Measurements from ENCODE around the gene GALNT1. TPM values are rescaled to one million over a fixed set of nuclear protein-coding genes. Genes with fewer than 3 reads are reported as not detected.

GALNT1 gene
- total and polyA plus RNA-seq, 10 of the 15 experiments (the other 5 are each of a cell fraction or from before 2014, with no cell fraction given), result 8.0 to 53.7 (median 29.9) TPM

GRCh38 chr18:35633761-35634160, 52.2 kb downstream of the GALNT1 start:
- intact Hi-C loops (cut with micrococcal nuclease; ENCODE audit: unreplicated experiment) (no loop called here), in situ Hi-C loops (cut with MboI) (no loop called here)
- ChIA-PET CTCF (no interaction called here), SMC1A (ENCODE audit: uncharacterized antibody, unreplicated experiment) (no interaction called here), POLR2A (no interaction called here), RAD21 (ENCODE audit: unreplicated experiment) (no interaction called here)
- no peak overlapping the region for H3K4me2 ChIP-seq (ENCODE audit: control insufficient read depth, insufficient read depth)
- no peaks in the 10 kb centered on the region for H4K20me1 ChIP-seq (ENCODE audit: control insufficient read depth, insufficient read depth)
- no peak overlapping the region for H3K27ac ChIP-seq (ENCODE audit: control insufficient read depth, insufficient read depth)
- ATAC-seq, result no peak
- DNase-seq (ENCODE audit: low read depth, low spot score), result no peak
- no peak overlapping the region for H3K9ac ChIP-seq (ENCODE audit: control insufficient read depth, insufficient read depth, low read length)
- FAIRE-seq, result no peak
- H2AFZ ChIP-seq (ENCODE audit: control insufficient read depth, low read depth, low read length), result no peak overlapping the region
- H3K4me3 ChIP-seq, result no peak overlapping the region
- no peaks in the 10 kb centered on the region for H3K27me3 ChIP-seq (replicated peaks in 1 of 2; ENCODE audit: control insufficient read depth in 2 of 2, insufficient read depth in 2 of 2, low read length in 1 of 2)
- no peaks in the 10 kb centered on the region for H3K4me1 ChIP-seq (ENCODE audit: control insufficient read depth, insufficient read depth, low read length)
- BruUV-seq (replicated peaks), result no TSS peak
- H3K36me3 ChIP-seq (ENCODE audit: control insufficient read depth in 2 of 2, insufficient read depth in 2 of 2, low read length in 1 of 2), result no peaks in the 10 kb centered on the region; a peak in 1 of 4 replicates
- no peaks in the 10 kb centered on the region; the same call in 1 of the 3 replicates for H3K9me3 ChIP-seq (replicated peaks; ENCODE audit: control insufficient read depth, insufficient read depth, low read length)
- H3K79me2 ChIP-seq (ENCODE audit: control insufficient read depth, insufficient read depth, low read length), result no peaks in the 10 kb centered on the region
- TF ChIP-seq CHD1 (IDR thresholded peaks at IDR 0.05; ENCODE audit: low read depth, low read length) (no peak), EED (IDR thresholded peaks at IDR 0.05; ENCODE audit: low read depth) (no peak), SMAD5 (IDR thresholded peaks at IDR 0.05; ENCODE audit: low read depth) (no peak), FOXM1 (IDR thresholded peaks at IDR 0.05; ENCODE audit: low read depth, low read length) (no peak), SREBF2 (IDR thresholded peaks at IDR 0.05; ENCODE audit: low read length) (no peak), YBX1 (IDR thresholded peaks at IDR 0.05) (no peak), STAT1 (conservative IDR thresholded peaks at IDR 0.05) (no peak), SRF (IDR thresholded peaks at IDR 0.05; ENCODE audit: low read depth in 2 of 2, low read length in 2 of 2) (no peak), SMAD1 (IDR thresholded peaks at IDR 0.05; ENCODE audit: low read depth, partially characterized antibody) (no peak), GABPA (IDR thresholded peaks at IDR 0.05; ENCODE audit: low read depth) (no peak), MYB (IDR thresholded peaks at IDR 0.05; ENCODE audit: borderline replicate concordance, low read depth, low read length) (no peak), BACH1 (IDR thresholded peaks at IDR 0.05; ENCODE audit: borderline replicate concordance) (no peak), STAT3 (IDR thresholded peaks at IDR 0.05; ENCODE audit: low read depth, low read length) (no peak), E4F1 (IDR thresholded peaks at IDR 0.05; ENCODE audit: borderline replicate concordance, partially characterized antibody) (no peak), CEBPZ (IDR thresholded peaks at IDR 0.05; ENCODE audit: low read depth, low read length) (no peak), WRNIP1 (IDR thresholded peaks at IDR 0.05; ENCODE audit: borderline replicate concordance, low read depth, low read length) (no peak)
- TF ChIP-seq, protein P1, sequence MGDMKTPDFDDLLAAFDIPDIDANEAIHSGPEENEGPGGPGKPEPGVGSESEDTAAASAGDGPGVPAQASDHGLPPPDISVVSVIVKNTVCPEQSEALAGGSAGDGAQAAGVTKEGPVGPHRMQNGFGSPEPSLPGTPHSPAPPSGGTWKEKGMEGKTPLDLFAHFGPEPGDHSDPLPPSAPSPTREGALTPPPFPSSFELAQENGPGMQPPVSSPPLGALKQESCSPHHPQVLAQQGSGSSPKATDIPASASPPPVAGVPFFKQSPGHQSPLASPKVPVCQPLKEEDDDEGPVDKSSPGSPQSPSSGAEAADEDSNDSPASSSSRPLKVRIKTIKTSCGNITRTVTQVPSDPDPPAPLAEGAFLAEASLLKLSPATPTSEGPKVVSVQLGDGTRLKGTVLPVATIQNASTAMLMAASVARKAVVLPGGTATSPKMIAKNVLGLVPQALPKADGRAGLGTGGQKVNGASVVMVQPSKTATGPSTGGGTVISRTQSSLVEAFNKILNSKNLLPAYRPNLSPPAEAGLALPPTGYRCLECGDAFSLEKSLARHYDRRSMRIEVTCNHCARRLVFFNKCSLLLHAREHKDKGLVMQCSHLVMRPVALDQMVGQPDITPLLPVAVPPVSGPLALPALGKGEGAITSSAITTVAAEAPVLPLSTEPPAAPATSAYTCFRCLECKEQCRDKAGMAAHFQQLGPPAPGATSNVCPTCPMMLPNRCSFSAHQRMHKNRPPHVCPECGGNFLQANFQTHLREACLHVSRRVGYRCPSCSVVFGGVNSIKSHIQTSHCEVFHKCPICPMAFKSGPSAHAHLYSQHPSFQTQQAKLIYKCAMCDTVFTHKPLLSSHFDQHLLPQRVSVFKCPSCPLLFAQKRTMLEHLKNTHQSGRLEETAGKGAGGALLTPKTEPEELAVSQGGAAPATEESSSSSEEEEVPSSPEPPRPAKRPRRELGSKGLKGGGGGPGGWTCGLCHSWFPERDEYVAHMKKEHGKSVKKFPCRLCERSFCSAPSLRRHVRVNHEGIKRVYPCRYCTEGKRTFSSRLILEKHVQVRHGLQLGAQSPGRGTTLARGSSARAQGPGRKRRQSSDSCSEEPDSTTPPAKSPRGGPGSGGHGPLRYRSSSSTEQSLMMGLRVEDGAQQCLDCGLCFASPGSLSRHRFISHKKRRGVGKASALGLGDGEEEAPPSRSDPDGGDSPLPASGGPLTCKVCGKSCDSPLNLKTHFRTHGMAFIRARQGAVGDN (IDR thresholded peaks at IDR 0.05), result no peak
